DOHH2 (cell line): ENCODE results near the gene CLCN4.

Source experiments
- CTCF ChIP-seq: fragments of 200-600 bp; sonication (generic); IDR thresholded peaks from one replicate; pipeline ENCODE4 v1.5.1; 2014; ENCODE audit warnings: antibody characterized with exemption, mild to moderate bottlenecking, low read depth, low read length; ENCODE audit not compliant: poor library complexity, severe bottlenecking
- EZH2phosphoT487 ChIP-seq: fragments of 200-600 bp; sonication (generic); IDR thresholded peaks from 2 replicates; pipeline ENCODE4 v1.6.1; 2017; ENCODE audit warnings: borderline replicate concordance, mild to moderate bottlenecking, antibody characterized with exemption, low read length, moderate library complexity, mixed read lengths

GRCh38 chrX:10203617-10204016, 46.8 kb downstream of the CLCN4 start:
- TF ChIP-seq CTCF (no peak), EZH2phosphoT487 (no peak)
